Left ventricle myocardium inferior (tissue), 1 donor: ENCODE results near the gene PLPPR1. TPM values are rescaled to one million over a fixed set of nuclear protein-coding genes. Genes with fewer than 3 reads are reported as not detected.

Experiments used
- DNase-seq: peaks from one replicate; pipeline ENCODE4 v3.0.0-alpha.2; 2020
- H3K27ac ChIP-seq: fragments of 200-600 bp; replicated peaks from 2 replicates; pipeline ENCODE4 v1.8.0; 2021
- H3K27me3 ChIP-seq: fragments of 200-600 bp; 2 replicates; pipeline ENCODE4 v1.8.0; 2021; ENCODE audit warnings: low read depth
- H3K36me3 ChIP-seq: fragments of 200-600 bp; 2 replicates; pipeline ENCODE4 v1.8.0; 2021
- H3K4me1 ChIP-seq: fragments of 200-600 bp; 2 replicates; pipeline ENCODE4 v1.8.0; 2021
- H3K4me3 ChIP-seq: fragments of 200-600 bp; 2 replicates; pipeline ENCODE4 v1.8.0; 2021; ENCODE audit warnings: mild to moderate bottlenecking, moderate library complexity
- H3K9me3 ChIP-seq: fragments of 200-600 bp; replicated peaks from 2 replicates; pipeline ENCODE4 v1.8.0; 2021
- intact Hi-C: fragments of 100-400 bp; cut with micrococcal nuclease; formaldehyde crosslinking; loops from one replicate; pipeline ENCODE4 v1.11.0; 2022
- total RNA-seq: library from RNA; stranded (reverse); fragmentation: NEBNext Ultra II Directional; extraction: Animal tissue kit (Norgen Biotek cat#: 25700); gene quantifications from one replicate; pipeline ENCODE4 v1.2.1, GENCODE V29; 2021
- TF ChIP-seq, protein P1 (sequence below): fragments of 200-600 bp; IDR thresholded peaks from 2 replicates; pipeline ENCODE4 v1.8.0; 2021; ENCODE audit warnings: antibody characterized with exemption, mild to moderate bottlenecking, borderline replicate concordance
- donor health status: DM: no; HTN: yes; CAD: no; lungs with severe emphysema.

The PLPPR1 gene
- total RNA-seq, 1 donor from 2014 or later = not detected

DNA sequence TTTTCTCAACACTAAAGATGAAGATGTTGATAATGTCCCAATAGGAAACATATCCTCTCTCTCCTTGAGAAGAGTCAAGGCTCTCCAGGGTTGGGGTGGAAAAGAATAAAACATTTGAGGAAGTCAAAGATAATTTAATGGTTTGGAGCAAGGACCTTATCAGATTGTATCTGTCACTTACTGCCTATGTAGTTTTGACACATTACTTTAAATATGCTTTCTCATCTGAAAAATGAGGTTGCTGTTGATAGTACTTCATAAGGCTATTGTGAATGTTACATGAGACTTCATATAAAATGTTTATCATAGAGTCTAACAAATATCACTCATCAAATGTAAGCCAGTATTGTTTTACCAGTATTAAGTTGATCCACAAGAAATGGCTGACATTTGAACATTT is 307.6 kb downstream of the PLPPR1 start:
- no peak overlapping the region for H3K4me3 ChIP-seq
- H3K27me3 ChIP-seq = peaks cover 35% of the 10 kb centered on the region
- no peaks in the 10 kb centered on the region for H3K9me3 ChIP-seq
- H3K36me3 ChIP-seq = no peaks in the 10 kb centered on the region
- DNase-seq = no peak
- no peak overlapping the region for H3K27ac ChIP-seq
- TF ChIP-seq, protein P1, sequence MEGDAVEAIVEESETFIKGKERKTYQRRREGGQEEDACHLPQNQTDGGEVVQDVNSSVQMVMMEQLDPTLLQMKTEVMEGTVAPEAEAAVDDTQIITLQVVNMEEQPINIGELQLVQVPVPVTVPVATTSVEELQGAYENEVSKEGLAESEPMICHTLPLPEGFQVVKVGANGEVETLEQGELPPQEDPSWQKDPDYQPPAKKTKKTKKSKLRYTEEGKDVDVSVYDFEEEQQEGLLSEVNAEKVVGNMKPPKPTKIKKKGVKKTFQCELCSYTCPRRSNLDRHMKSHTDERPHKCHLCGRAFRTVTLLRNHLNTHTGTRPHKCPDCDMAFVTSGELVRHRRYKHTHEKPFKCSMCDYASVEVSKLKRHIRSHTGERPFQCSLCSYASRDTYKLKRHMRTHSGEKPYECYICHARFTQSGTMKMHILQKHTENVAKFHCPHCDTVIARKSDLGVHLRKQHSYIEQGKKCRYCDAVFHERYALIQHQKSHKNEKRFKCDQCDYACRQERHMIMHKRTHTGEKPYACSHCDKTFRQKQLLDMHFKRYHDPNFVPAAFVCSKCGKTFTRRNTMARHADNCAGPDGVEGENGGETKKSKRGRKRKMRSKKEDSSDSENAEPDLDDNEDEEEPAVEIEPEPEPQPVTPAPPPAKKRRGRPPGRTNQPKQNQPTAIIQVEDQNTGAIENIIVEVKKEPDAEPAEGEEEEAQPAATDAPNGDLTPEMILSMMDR = no peak
- H3K4me1 ChIP-seq = no peaks in the 10 kb centered on the region
- intact Hi-C loops = no loop called here

DNA sequence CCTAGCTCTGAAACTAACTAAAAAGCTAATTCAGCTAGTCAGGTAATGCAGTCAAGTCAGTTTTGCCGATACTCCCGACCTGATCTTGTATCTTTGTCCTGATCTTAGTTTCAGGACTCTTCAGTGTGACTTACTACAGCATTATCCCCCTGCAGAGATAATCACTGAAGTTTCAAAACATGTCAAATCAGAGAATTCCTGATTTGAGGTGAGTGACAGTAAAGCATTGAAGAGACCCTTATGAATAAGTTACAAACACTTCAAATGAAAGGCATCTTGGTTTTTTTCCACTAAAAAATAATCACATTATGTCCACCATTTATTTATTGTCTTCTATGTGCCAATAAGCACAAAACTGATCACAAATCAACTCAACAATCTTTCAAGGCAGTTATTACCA is 308.7 kb downstream of the PLPPR1 start:
- Histone ChIP-seq H3K9me3 (no peaks in the 10 kb centered on the region), H3K4me3 (no peak overlapping the region), H3K27ac (no peak overlapping the region), H3K27me3 (peaks cover 41% of the 10 kb centered on the region), H3K4me1 (no peaks in the 10 kb centered on the region), H3K36me3 (no peaks in the 10 kb centered on the region)
- intact Hi-C loops = no loop called here
- TF ChIP-seq, protein P1 = no peak
- no peak for DNase-seq

DNA sequence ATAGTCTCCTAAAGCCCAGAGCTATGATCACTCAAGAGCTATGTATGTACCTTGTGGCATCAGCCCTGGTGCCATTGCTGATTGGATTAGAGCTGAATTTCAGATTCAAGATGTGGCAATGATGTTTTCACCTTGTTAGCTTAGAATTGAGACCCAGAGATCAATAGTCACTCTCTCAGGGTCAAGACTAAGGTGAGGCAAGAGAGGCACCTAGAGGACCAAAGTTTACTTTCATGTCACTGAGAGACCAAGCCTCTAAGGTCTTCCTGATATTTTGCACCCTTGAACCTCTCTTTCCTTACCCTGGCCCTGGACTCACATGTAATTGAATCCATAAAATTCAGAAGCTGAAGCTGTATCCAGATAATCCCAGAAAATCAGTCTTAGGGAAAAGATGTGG is 313.4 kb downstream of the PLPPR1 start:
- Histone ChIP-seq H3K27me3 (peaks cover 28% of the 10 kb centered on the region), H3K4me1 (no peaks in the 10 kb centered on the region), H3K27ac (no peak overlapping the region), H3K36me3 (no peaks in the 10 kb centered on the region), H3K9me3 (no peaks in the 10 kb centered on the region), H3K4me3 (no peak overlapping the region)
- no peak for DNase-seq
- TF ChIP-seq, protein P1 = no peak
- intact Hi-C loops = no loop called here

DNA sequence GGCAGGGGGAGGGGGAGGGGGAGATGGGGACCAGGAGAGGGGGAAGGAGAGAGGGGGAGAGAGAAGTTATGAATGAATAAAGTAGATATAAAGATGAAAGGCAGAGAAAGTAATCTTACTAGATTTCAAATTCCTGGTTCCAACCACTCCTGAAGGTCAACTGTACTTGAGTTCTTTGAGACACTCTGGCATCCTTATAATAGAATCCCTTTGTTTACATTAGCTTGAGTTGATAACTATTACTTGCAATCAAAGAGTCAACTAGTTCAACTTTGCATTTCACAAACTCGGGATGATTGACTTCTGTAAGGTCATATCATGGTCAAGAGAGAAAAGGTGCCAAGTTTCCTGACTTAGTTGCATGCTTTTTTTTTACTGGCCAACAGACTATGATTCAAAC is 314.1 kb downstream of the PLPPR1 start:
- DNase-seq = no peak
- no peaks in the 10 kb centered on the region for H3K9me3 ChIP-seq
- no peak overlapping the region for H3K27ac ChIP-seq
- TF ChIP-seq, protein P1 = no peak
- H3K36me3 ChIP-seq = no peaks in the 10 kb centered on the region
- intact Hi-C loops = no loop called here
- no peaks in the 10 kb centered on the region for H3K4me1 ChIP-seq
- H3K4me3 ChIP-seq = no peak overlapping the region
- H3K27me3 ChIP-seq = peaks cover 33% of the 10 kb centered on the region

DNA sequence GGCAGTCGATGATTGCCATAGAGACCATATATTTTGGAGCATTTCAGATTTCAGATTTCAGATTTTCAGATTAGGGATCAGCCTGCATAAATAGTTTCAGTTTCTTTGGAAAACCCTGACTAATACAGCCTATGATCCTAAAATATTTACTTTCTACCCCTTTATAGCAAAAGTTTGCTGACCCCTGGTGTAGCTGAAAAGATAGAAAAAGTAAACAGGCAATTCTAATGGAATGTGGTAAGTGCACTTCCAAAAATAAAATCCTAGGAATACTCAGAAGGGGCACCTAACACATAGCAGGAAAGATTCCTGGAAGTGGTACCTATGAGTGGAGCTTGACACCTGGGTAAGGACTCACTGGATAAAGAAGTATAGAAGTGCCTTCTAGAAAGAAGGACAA is 321.8 kb downstream of the PLPPR1 start:
- TF ChIP-seq, protein P1 = no peak
- no peaks in the 10 kb centered on the region for H3K4me1 ChIP-seq

DNA sequence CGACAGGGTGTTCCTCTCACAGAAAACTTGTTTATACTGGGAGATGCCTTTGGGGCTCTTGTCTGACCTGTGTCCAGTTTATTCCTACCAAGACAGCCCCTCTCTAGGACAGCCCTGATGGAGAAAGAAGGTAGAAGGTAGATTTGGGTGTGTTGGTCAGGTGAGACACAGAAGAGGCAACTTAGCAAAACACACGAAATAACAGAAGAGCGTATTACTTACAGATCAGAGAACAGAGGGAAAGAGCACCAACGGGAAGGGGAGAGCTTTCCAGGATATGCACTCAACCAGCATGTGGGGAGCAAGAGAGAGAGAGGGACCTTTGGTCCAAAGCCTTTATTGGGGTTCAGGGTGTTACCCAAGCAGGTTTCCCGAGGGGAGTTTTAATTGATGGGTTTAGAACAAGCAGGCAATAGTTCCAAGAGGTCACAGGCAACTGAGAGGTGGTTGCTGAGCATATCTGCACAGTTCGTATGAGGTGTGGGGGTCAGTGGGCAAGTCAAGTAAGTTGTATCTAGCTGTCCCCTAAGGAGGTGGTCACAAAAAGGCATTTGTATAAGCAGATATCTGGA is 324.5 kb downstream of the PLPPR1 start:
- Histone ChIP-seq H3K9me3 (no peaks in the 10 kb centered on the region), H3K27ac (no peak overlapping the region), H3K4me1 (no peaks in the 10 kb centered on the region), H3K27me3 (peaks cover 8% of the 10 kb centered on the region), H3K4me3 (no peak overlapping the region), H3K36me3 (no peaks in the 10 kb centered on the region)
- TF ChIP-seq, protein P1 = no peak
- intact Hi-C loops = no loop called here
- no peak for DNase-seq

More for the DNA sequence above, 321.8 kb downstream of the PLPPR1 start:
- Histone ChIP-seq H3K27me3 (peaks cover 19% of the 10 kb centered on the region), H3K4me3 (no peak overlapping the region), H3K36me3 (no peaks in the 10 kb centered on the region), H3K9me3 (no peaks in the 10 kb centered on the region), H3K27ac (no peak overlapping the region)
- intact Hi-C loops = no loop called here
- DNase-seq = no peak
